IMR-90 (cell line): ENCODE measurements around the gene KCNK5. TPM values are rescaled to one million over a fixed set of nuclear protein-coding genes. Genes with fewer than 3 reads are reported as not detected.

Experiments
- ATAC-seq: fragments of 200-7000 bp; cut with Tn5 transposase; 2 replicates; pipeline ENCODE4 v1.9.1; 2020; ENCODE audit warnings: low read depth, mild to moderate bottlenecking, moderate library complexity
- BruUV-seq: library from RNA; stranded (reverse); fragments of 400-500 nt; replicated peaks from 2 replicates; lab custom pipeline; 2021; lab: Mats Ljungman, UMichigan
- CTCF ChIA-PET: fragments of 300-600 bp; formaldehyde crosslinking; extraction: SDS; loops from one replicate; lab custom pipeline; 2021; ENCODE audit warnings: antibody characterized with exemption; lab: Yijun Ruan, JAX
- POLR2A ChIA-PET: fragments of 300-600 bp; sonication (Branson Sonifier 250); formaldehyde crosslinking; loops from one replicate; lab custom pipeline; 2022; ENCODE audit warnings: antibody characterized with exemption; ENCODE audit not compliant: unreplicated experiment; lab: Charles Lee
- DNase-seq: peaks from one replicate; pipeline ENCODE4 v3.0.0; 2013
- H2AFZ ChIP-seq: replicated peaks from 2 replicates; pipeline ENCODE3; 2013; ENCODE audit warnings: low read length, mild to moderate bottlenecking; ENCODE audit not compliant: poor library complexity
- H2AK5ac ChIP-seq: 2 replicates; pipeline ENCODE4 v1.6.1; 2013; ENCODE audit warnings: low read depth, low read length, inconsistent platforms
- H2AK9ac ChIP-seq: replicated peaks from 2 replicates; pipeline ENCODE3; 2013; ENCODE audit warnings: mild to moderate bottlenecking, low read depth, low read length, moderate library complexity; ENCODE audit not compliant: poor library complexity
- H2BK120ac ChIP-seq: 2 replicates; pipeline ENCODE4 v1.6.1; 2013; ENCODE audit warnings: low read depth, low read length, inconsistent platforms
- H2BK15ac ChIP-seq: 3 replicates; pipeline ENCODE4 v1.6.1; 2013; ENCODE audit warnings: low read depth, low read length, inconsistent platforms
- H2BK20ac ChIP-seq: 2 replicates; pipeline ENCODE4 v1.6.1; 2013; ENCODE audit warnings: low read depth, mild to moderate bottlenecking, inconsistent platforms, low read length, moderate library complexity
- H2BK5ac ChIP-seq: 2 replicates; pipeline ENCODE4 v1.6.1; 2013; ENCODE audit warnings: mild to moderate bottlenecking, low read depth, low read length, inconsistent platforms; ENCODE audit not compliant: poor library complexity, severe bottlenecking
- H3K14ac ChIP-seq: replicated peaks from 2 replicates; pipeline ENCODE4 v1.6.1; 2013; ENCODE audit warnings: low read depth, low read length, inconsistent platforms
- H3K18ac ChIP-seq: 2 replicates; pipeline ENCODE4 v1.6.1; 2013; ENCODE audit warnings: low read depth, low read length, control low read depth
- H3K23ac ChIP-seq: 2 replicates; pipeline ENCODE4 v1.6.1; 2013; ENCODE audit warnings: low read depth, low read length, inconsistent platforms
- H3K27ac ChIP-seq: 2 replicates; pipeline ENCODE4 v1.5.1; 2013; ENCODE audit warnings: mild to moderate bottlenecking, control low read depth, low read length; ENCODE audit not compliant: insufficient read depth
- H3K27me3 ChIP-seq: 2 replicates; pipeline ENCODE4 v1.6.1; 2013; ENCODE audit warnings: low read length; ENCODE audit not compliant: control insufficient read depth, insufficient read depth
- H3K36me3 ChIP-seq: 2 replicates; pipeline ENCODE4 v1.6.1; 2013; ENCODE audit warnings: low read length, mixed read lengths; ENCODE audit not compliant: control insufficient read depth, insufficient read depth
- H3K4ac ChIP-seq: 2 replicates; pipeline ENCODE4 v1.6.1; 2013; ENCODE audit warnings: low read depth, low read length, inconsistent platforms
- H3K4me1 ChIP-seq: 2 replicates; pipeline ENCODE4 v1.6.1; 2013; ENCODE audit warnings: low read length, mixed read lengths; ENCODE audit not compliant: control insufficient read depth, insufficient read depth
- H3K4me2 ChIP-seq: 2 replicates; pipeline ENCODE4 v1.6.1; 2013; ENCODE audit warnings: low read depth, mild to moderate bottlenecking, control low read depth, low read length, moderate library complexity
- H3K4me3 ChIP-seq: 2 replicates; pipeline ENCODE4 v1.5.1; 2013; ENCODE audit warnings: low read depth, mild to moderate bottlenecking, control low read depth, low read length, moderate library complexity; ENCODE audit not compliant: insufficient read depth
- H3K56ac ChIP-seq: 2 replicates; pipeline ENCODE4 v1.6.1; 2013; ENCODE audit warnings: low read length, inconsistent platforms; ENCODE audit not compliant: insufficient read depth; ENCODE audit errors: extremely low read depth
- H3K79me1 ChIP-seq, 2 experiments: 2 replicates each; pipeline ENCODE4 v1.6.1; 2013; ENCODE audit warnings: low read length in 2 of 2, inconsistent platforms in 1 of 2, low read depth in 1 of 2
- H3K9ac ChIP-seq: 2 replicates; pipeline ENCODE4 v1.6.1; 2013; ENCODE audit warnings: low read depth, low read length, control low read depth
- H3K9me1 ChIP-seq: 2 replicates; pipeline ENCODE4 v1.6.1; 2013; ENCODE audit warnings: low read length, inconsistent platforms; ENCODE audit not compliant: insufficient read depth
- H3K9me3 ChIP-seq: 2 replicates; pipeline ENCODE4 v1.6.1; 2013; ENCODE audit warnings: low read length; ENCODE audit not compliant: control insufficient read depth, insufficient read depth
- H4K20me1 ChIP-seq: 2 replicates; pipeline ENCODE4 v1.6.1; 2013; ENCODE audit warnings: low read length, inconsistent platforms; ENCODE audit not compliant: insufficient read depth
- H4K5ac ChIP-seq: 2 replicates; pipeline ENCODE4 v1.6.1; 2013; ENCODE audit warnings: mild to moderate bottlenecking, low read depth, low read length, control low read depth
- H4K8ac ChIP-seq, 2 experiments: 2 replicates each; pipeline ENCODE4 v1.6.1; 2013; ENCODE audit warnings: low read depth in 2 of 2, low read length in 2 of 2, control low read depth in 1 of 2, inconsistent platforms in 1 of 2
- H4K91ac ChIP-seq: 2 replicates; pipeline ENCODE4 v1.6.1; 2013; ENCODE audit warnings: low read depth, low read length, inconsistent platforms; ENCODE audit not compliant: insufficient read depth
- CEBPB ChIP-seq: IDR thresholded peaks from 2 replicates; pipeline ENCODE4 v1.6.1; 2012; ENCODE audit warnings: low read depth, low read length, improper control_type of control experiment
- CHD1 ChIP-seq: IDR thresholded peaks from 2 replicates; pipeline ENCODE4 v1.6.1; 2012; ENCODE audit warnings: low read depth, low read length, improper control_type of control experiment
- ELK1 ChIP-seq: fragments of 150-350 bp; IDR thresholded peaks from 2 replicates; pipeline ENCODE4 v1.6.1; 2016; ENCODE audit warnings: low read depth, mild to moderate bottlenecking, low read length, moderate library complexity, borderline replicate concordance
- MAZ ChIP-seq: IDR thresholded peaks from 2 replicates; pipeline ENCODE4 v1.6.1; 2012; ENCODE audit warnings: low read depth, mild to moderate bottlenecking, low read length, improper control_type of control experiment, moderate library complexity, borderline replicate concordance
- MXI1 ChIP-seq: IDR thresholded peaks from 2 replicates; pipeline ENCODE4 v1.6.1; 2012; ENCODE audit warnings: low read depth, mild to moderate bottlenecking, low read length, moderate library complexity, borderline replicate concordance
- NFE2L2 ChIP-seq: fragments of 150-350 bp; IDR thresholded peaks from 2 replicates; pipeline ENCODE4 v1.6.1; 2016; ENCODE audit warnings: low read depth, mild to moderate bottlenecking, low read length
- POLR2A ChIP-seq: IDR thresholded peaks from 2 replicates; pipeline ENCODE4 v1.6.1; 2012; ENCODE audit warnings: mild to moderate bottlenecking, low read depth, low read length
- RAD21 ChIP-seq: IDR thresholded peaks from 2 replicates; pipeline ENCODE4 v1.6.1; 2012; ENCODE audit warnings: low read length, improper control_type of control experiment
- RCOR1 ChIP-seq: IDR thresholded peaks from 2 replicates; pipeline ENCODE4 v1.6.1; 2012; ENCODE audit warnings: mild to moderate bottlenecking, low read length, improper control_type of control experiment; ENCODE audit not compliant: insufficient replicate concordance
- RFX5 ChIP-seq: IDR thresholded peaks from 2 replicates; pipeline ENCODE4 v1.8.0; 2012; ENCODE audit warnings: low read depth, mild to moderate bottlenecking, low read length, moderate library complexity
- USF2 ChIP-seq: fragments of 150-350 bp; IDR thresholded peaks from 2 replicates; pipeline ENCODE4 v1.6.1; 2017; ENCODE audit warnings: mild to moderate bottlenecking, antibody characterized with exemption, low read length, low read depth
- WGBS, 2 experiments: methylation state at CpG; one replicate each; pipeline versions ENCODE4 v1.1.5 to v1.1.7; 2013; ENCODE audit warnings: missing lambda C conversion rate in 2 of 2; ENCODE audit not compliant: insufficient read length in 1 of 2; ENCODE audit errors: extremely low coverage in 2 of 2; 5-methylcytosine and 5-hydroxymethylcytosine counted together
- dilution Hi-C: fragments of 300-500 bp; cut with HindIII; formaldehyde crosslinking; loops from one replicate; pipeline ENCODE4 v1.14.3; 2018; ENCODE audit warnings: low sequenced_read_pairs; ENCODE audit not compliant: unreplicated experiment
- in situ Hi-C: fragments of 300-500 bp; cut with MboI; formaldehyde crosslinking; loops from 3 replicates; pipeline ENCODE4 v1.14.3; 2019; ENCODE audit warnings: low sequenced_read_pairs, inconsistent platforms, mixed read lengths
- intact Hi-C: fragments of 100-400 bp; cut with micrococcal nuclease; formaldehyde crosslinking; loops from 2 replicates; pipeline ENCODE4 v1.10.0; 2022
- polyA plus RNA-seq, 3 experiments: library from polyadenylated mRNA; depleted of rRNA; stranded (reverse); fragments of >200 nt; gene quantifications; 2 replicates each; pipeline ENCODE4 v1.2.3, GENCODE V29; 2012; ENCODE audit warnings: low replicate concordance in 1 of 3
- total RNA-seq: library from RNA; depleted of rRNA; stranded (reverse); fragments of >200 nt; gene quantifications from 2 replicates; pipeline ENCODE4 v1.2.3, GENCODE V29; 2012

The KCNK5 gene
- total and polyA plus RNA-seq, 2 of the 4 experiments (the other 2 are of a cell fraction): not detected

- Histone ChIP-seq H3K79me1 (no peaks in the 10 kb centered on the region), H3K36me3 (no peaks in the 10 kb centered on the region), H2AK5ac (no peak overlapping the region), H2AFZ (no peak overlapping the region), H4K8ac (no peak overlapping the region), H2BK5ac (no peak overlapping the region), H3K23ac (no peak overlapping the region), H4K20me1 (no peaks in the 10 kb centered on the region), H3K9me3 (no peaks in the 10 kb centered on the region; the same call in 1 of the 2 replicates), H3K4me2 (no peak overlapping the region), H3K27me3 (no peaks in the 10 kb centered on the region), H3K4ac (no peak overlapping the region), H3K9me1 (no peaks in the 10 kb centered on the region), H2AK9ac (no peak overlapping the region), H4K91ac (no peak overlapping the region), H2BK120ac (no peak overlapping the region), H3K4me3 (no peak overlapping the region), H2BK20ac (no peak overlapping the region), H4K5ac (no peak overlapping the region), H3K4me1 (no peaks in the 10 kb centered on the region), H3K27ac (no peak overlapping the region), H2BK15ac (no peak overlapping the region), H3K18ac (no peak overlapping the region), H3K9ac (no peak overlapping the region), H3K56ac (no peak overlapping the region), H3K14ac (no peak overlapping the region)
- no TSS peak for BruUV-seq
- WGBS, 2 experiments: 73% methylated on average over 12 of the region's 23 CpGs; no CpG with 5 or more reads in 1 of the 2 experiments
- TF ChIP-seq ELK1 (no peak), USF2 (no peak), RFX5 (no peak), CHD1 (no peak), RAD21 (no peak), MXI1 (no peak), POLR2A (no peak), MAZ (no peak), RCOR1 (no peak), NFE2L2 (no peak), CEBPB (no peak)
- intact Hi-C loops: no loop called here
- no peak for DNase-seq
- ATAC-seq: no peak
- dilution Hi-C loops: no loop called here
- in situ Hi-C loops: no loop called here
- ChIA-PET POLR2A (no interaction called here), CTCF (no interaction called here)
These were observed 37.9 kb downstream of the KCNK5 start for GRCh38 chr6:39191236-39191930.
